GM23338 (cell line): ENCODE data around the gene RNF168.
"Not testable (repeated sequence)": the region's sequence is repeated elsewhere in the genome, so short reads cannot be mapped to it uniquely, and the experiment has no call there.

ENCODE experiments used
- CREB1 ChIP-seq: fragments of 250-450 bp; sonication (Bioruptor Pico); IDR thresholded peaks from 2 replicates; pipeline ENCODE4 v1.5.0; 2020; ENCODE audit warnings: low read depth, mild to moderate bottlenecking, moderate library complexity
- CTCF ChIP-seq, 2 experiments: fragments of 200-600 bp in 1 of 2; sonication (generic) in 1 of 2; conservative IDR thresholded peaks; 2 replicates each; pipeline versions ENCODE4 v1.5.1 to v1.6.1; 2016 to 2017; ENCODE audit warnings: antibody characterized with exemption in 2 of 2, low read depth in 2 of 2, mild to moderate bottlenecking in 2 of 2, moderate library complexity in 1 of 2
- EZH2 ChIP-seq: fragments of 200-600 bp; sonication (generic); IDR thresholded peaks from one replicate; pipeline ENCODE4 v1.8.0; 2017; ENCODE audit warnings: antibody characterized with exemption, mild to moderate bottlenecking, low read depth; ENCODE audit not compliant: unreplicated experiment
- EZH2phosphoT487 ChIP-seq: fragments of 200-600 bp; sonication (generic); IDR thresholded peaks from one replicate; pipeline ENCODE4 v1.8.1; 2018; ENCODE audit warnings: antibody characterized with exemption; ENCODE audit not compliant: unreplicated experiment
- NANOG ChIP-seq: IDR thresholded peaks from 2 replicates; pipeline ENCODE4 v1.6.1; 2016; ENCODE audit warnings: antibody characterized with exemption, borderline replicate concordance
- POLR2AphosphoS5 ChIP-seq: IDR thresholded peaks from 2 replicates; pipeline ENCODE4 v1.6.1; 2016; ENCODE audit warnings: antibody characterized with exemption, low read depth
- REST ChIP-seq: IDR thresholded peaks from one replicate; pipeline ENCODE4 v1.6.1; 2018; ENCODE audit warnings: antibody characterized with exemption; ENCODE audit not compliant: unreplicated experiment
- ZNF114 ChIP-seq: fragments of 250-450 bp; sonication (Bioruptor Pico); IDR thresholded peaks from 2 replicates; pipeline ENCODE4 v1.5.0; 2020; ENCODE audit warnings: mild to moderate bottlenecking, moderate library complexity

DNA sequence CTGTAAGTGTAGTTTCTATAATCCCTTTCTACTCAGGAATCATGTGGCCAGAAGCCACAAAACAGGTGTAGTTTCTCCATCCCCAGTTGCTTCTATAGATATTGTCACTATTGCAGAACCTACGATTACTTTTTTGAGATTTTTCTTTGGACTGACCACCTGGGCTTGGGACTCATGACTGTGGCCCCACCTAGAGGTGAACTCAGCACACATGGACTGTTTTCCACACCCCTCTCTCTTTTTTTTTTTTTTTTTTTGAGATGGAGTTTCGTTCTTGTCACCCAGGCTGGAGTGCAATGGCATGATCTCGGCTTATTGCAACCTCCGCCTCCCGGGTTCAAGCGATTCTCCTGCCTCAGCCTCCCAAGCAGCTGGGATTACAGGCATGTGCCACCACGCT is 58.2 kb downstream of the RNF168 start:
- TF ChIP-seq POLR2AphosphoS5; EZH2phosphoT487; EZH2; CREB1 (CRISPR knock-in tag); REST; NANOG; ZNF114 (CRISPR knock-in tag): not testable (repeated sequence)
- TF ChIP-seq CTCF (conservative IDR thresholded peaks at IDR 0.05; ENCODE audit: low read depth in 2 of 2) = peak; percentile 64 to 71
